Activated T-helper 1 cell treated with Interleukin-2 at 50 U/mL for 16 hours (primary cell): ENCODE data around the gene PPP2R3C.
"Not testable (repeated sequence)": the region's sequence is repeated elsewhere in the genome, so short reads cannot be mapped to it uniquely, and the experiment has no call there.

Experiments used
- DNase-seq: peaks from one replicate; pipeline ENCODE4 v3.0.0-alpha.2; 2020; ENCODE audit warnings: low read depth

The PPP2R3C gene

GRCh38 chr14:35121887-35122695 is at the start of gene PPP2R3C, which contains the start of gene PRORP:
PPP2R3C (minus strand) TSS chr14:35121990; CDS start chr14:35121959, 31 bp downstream.
PRORP (plus strand) TSS chr14:35122552; CDS start chr14:35123246, 694 bp downstream.
- DNase-seq: peak; percentile 80

GRCh38 chr14:35167496-35167895 is 45.7 kb upstream of the PPP2R3C start:
- no peak for DNase-seq

GRCh38 chr14:35164849-35165248 is 43.1 kb upstream of the PPP2R3C start:
- DNase-seq: no peak

GRCh38 chr14:35163384-35163783 is 41.6 kb upstream of the PPP2R3C start:
- DNase-seq: no peak

- no peak for DNase-seq
These were observed 39.4 kb upstream of the PPP2R3C start for GRCh38 chr14:35161231-35161630.

GRCh38 chr14:35159742-35160409 is 38.1 kb upstream of the PPP2R3C start:
- DNase-seq: no peak

- no peak for DNase-seq
These were observed 37.3 kb upstream of the PPP2R3C start for GRCh38 chr14:35158951-35159653.

GRCh38 chr14:35158491-35158890 is 36.7 kb upstream of the PPP2R3C start:
- DNase-seq: no peak

- no peak for DNase-seq
These were observed 34.2 kb upstream of the PPP2R3C start for GRCh38 chr14:35155962-35156361.

GRCh38 chr14:35154016-35154415 is 32.2 kb upstream of the PPP2R3C start:
- DNase-seq: no peak

GRCh38 chr14:35152531-35152930 is 30.7 kb upstream of the PPP2R3C start:
- DNase-seq: not testable (repeated sequence)

- DNase-seq: no peak
These were observed 27.4 kb upstream of the PPP2R3C start for GRCh38 chr14:35149239-35149638.

GRCh38 chr14:35147711-35148110 is 25.9 kb upstream of the PPP2R3C start:
- no peak for DNase-seq

GRCh38 chr14:35147186-35147585 is 25.4 kb upstream of the PPP2R3C start:
- no peak for DNase-seq

GRCh38 chr14:35146711-35147149 is 24.9 kb upstream of the PPP2R3C start:
- DNase-seq: no peak

- no peak for DNase-seq
These were observed 22.2 kb upstream of the PPP2R3C start for GRCh38 chr14:35144029-35144428.

- DNase-seq: no peak
These were observed 19.2 kb upstream of the PPP2R3C start for GRCh38 chr14:35140718-35141581.

- DNase-seq: no peak
These were observed 16.8 kb upstream of the PPP2R3C start for GRCh38 chr14:35138585-35138984.

- no peak for DNase-seq
These were observed 12.7 kb upstream of the PPP2R3C start for GRCh38 chr14:35134329-35135123.

- DNase-seq: no peak
These were observed 11.9 kb upstream of the PPP2R3C start for GRCh38 chr14:35133542-35134328.
